Endothelial cell of umbilical vein (primary cell): ENCODE results near the gene GPRIN1. TPM values are rescaled to one million over a fixed set of nuclear protein-coding genes. Genes with fewer than 3 reads are reported as not detected.
A peak's percentile ranks its signal among the peaks of the same experiment; 100 is the strongest.

Experiments
- BruUV-seq: library from RNA; stranded (reverse); fragments of 400-500 nt; replicated peaks from 2 replicates; lab custom pipeline; 2021; lab: Mats Ljungman, UMichigan
- CTCF ChIA-PET: fragments of 300-600, 350-600 bp; sonication (Branson Sonifier 250); formaldehyde crosslinking; loops from one replicate; lab custom pipeline; 2021; ENCODE audit warnings: antibody characterized with exemption, inconsistent platforms; lab: Charles Lee
- POLR2A ChIA-PET: fragments of 300-600, 350-600 bp; sonication (Branson Sonifier 250); formaldehyde crosslinking; loops from one replicate; lab custom pipeline; 2021; ENCODE audit warnings: antibody characterized with exemption, inconsistent platforms; lab: Charles Lee
- DNase-seq: peaks from one replicate; pipeline ENCODE4 v3.0.0-alpha.2; 2011; ENCODE audit warnings: low read depth, low spot score
- FAIRE-seq: peaks from 2 replicates; lab custom pipeline; 2011; peaks lifted over from hg19 to GRCh38; lab: Jason Lieb, UNC
- H2AFZ ChIP-seq: 2 replicates; pipeline ENCODE4 v1.6.0; 2012; ENCODE audit warnings: low read depth, low read length, control low read depth, inconsistent platforms
- H3K27ac ChIP-seq: 2 replicates; pipeline ENCODE4 v1.5.1; 2011; ENCODE audit warnings: low read depth, mild to moderate bottlenecking, control low read depth, low read length, moderate library complexity; ENCODE audit not compliant: insufficient read depth
- H3K27me3 ChIP-seq, 2 experiments: 2 replicates each; pipeline versions ENCODE4 v1.6.0 to v1.6.1; 2011; ENCODE audit warnings: low read length in 2 of 2, mixed read lengths in 1 of 2; ENCODE audit not compliant: control insufficient read depth in 2 of 2, insufficient read depth in 2 of 2
- H3K36me3 ChIP-seq, 2 experiments: 2 replicates in 1 of 2; 3 replicates in 1 of 2; pipeline ENCODE4 v1.5.1; 2011; ENCODE audit warnings: low read length in 2 of 2, mild to moderate bottlenecking in 1 of 2, moderate library complexity in 1 of 2; ENCODE audit not compliant: control insufficient read depth in 2 of 2, insufficient read depth in 2 of 2; ENCODE audit errors: extremely low read depth in 1 of 2
- H3K4me1 ChIP-seq: 3 replicates; pipeline ENCODE4 v1.5.1; 2011; ENCODE audit warnings: mild to moderate bottlenecking, low read length; ENCODE audit not compliant: control insufficient read depth, insufficient read depth; ENCODE audit errors: extremely low read depth
- H3K4me2 ChIP-seq: 2 replicates; pipeline ENCODE4 v1.6.1; 2011; ENCODE audit warnings: low read length, control low read depth, mixed read lengths; ENCODE audit not compliant: insufficient read depth
- H3K4me3 ChIP-seq, 3 experiments: fragments of 200-600 bp in 1 of 3; sonication (generic), shearing (Covaris generic) in 1 of 3; replicated peaks in 1 of 3; 2 replicates each; pipeline ENCODE4 v1.5.1; 2011 to 2016; ENCODE audit warnings: control low read depth in 3 of 3, low read length in 3 of 3, mild to moderate bottlenecking in 2 of 3, inconsistent platforms in 1 of 3, low read depth in 1 of 3, moderate library complexity in 1 of 3; ENCODE audit not compliant: insufficient read depth in 1 of 3
- H3K79me2 ChIP-seq: 2 replicates; pipeline ENCODE4 v1.6.0; 2012; ENCODE audit warnings: low read length, inconsistent platforms; ENCODE audit not compliant: control insufficient read depth, insufficient read depth
- H3K9ac ChIP-seq: replicated peaks from 2 replicates; pipeline ENCODE3; 2011; ENCODE audit warnings: low read length, control low read depth; ENCODE audit not compliant: insufficient read depth; ENCODE audit errors: extremely low read depth
- H3K9me1 ChIP-seq: replicated peaks from 3 replicates; pipeline ENCODE4 v1.6.0; 2011; ENCODE audit warnings: mild to moderate bottlenecking, low read length; ENCODE audit not compliant: control insufficient read depth, insufficient read depth; ENCODE audit errors: extremely low read depth
- H3K9me3 ChIP-seq: replicated peaks from 2 replicates; pipeline ENCODE4 v1.5.1; 2012; ENCODE audit warnings: low read length, inconsistent platforms; ENCODE audit not compliant: control insufficient read depth, insufficient read depth
- H4K20me1 ChIP-seq: replicated peaks from 2 replicates; pipeline ENCODE3; 2011; ENCODE audit warnings: mild to moderate bottlenecking, low read length; ENCODE audit not compliant: control insufficient read depth, insufficient read depth; ENCODE audit errors: extremely low read depth
- CTCF ChIP-seq, 2 donors: IDR thresholded peaks; 1 replicate in 1 of 2; 2 replicates in 1 of 2; pipeline ENCODE4 v1.5.1; 2011; ENCODE audit warnings: low read length in 2 of 2, mild to moderate bottlenecking in 2 of 2, moderate library complexity in 2 of 2, control low read depth in 1 of 2, inconsistent platforms in 1 of 2, low read depth in 1 of 2; ENCODE audit not compliant: insufficient read depth in 1 of 2; ENCODE audit errors: extremely low read depth in 1 of 2
- EZH2 ChIP-seq: IDR thresholded peaks from 2 replicates; pipeline ENCODE4 v1.6.1; 2012; ENCODE audit warnings: borderline replicate concordance, low read depth, mild to moderate bottlenecking, moderate library complexity, low read length, inconsistent platforms; ENCODE audit not compliant: severe bottlenecking
- POLR2A ChIP-seq: IDR thresholded peaks from 2 replicates; pipeline ENCODE4 v1.6.1; 2012; ENCODE audit warnings: low read depth, mild to moderate bottlenecking, control low read depth, low read length
- dilution Hi-C: fragments of 300-500 bp; cut with MboI; formaldehyde crosslinking; loops from one replicate; pipeline ENCODE4 v1.15.0; 2019; ENCODE audit warnings: low sequenced_read_pairs; ENCODE audit not compliant: extremely low pct_ligation_motif_present
- intact Hi-C: fragments of 100-400 bp; cut with micrococcal nuclease; formaldehyde crosslinking; loops from one replicate; pipeline ENCODE4 v1.10.0; 2022
- polyA plus RNA-seq, 4 experiments: library from polyadenylated mRNA; depleted of rRNA in 3 of 4; stranded (reverse) in 3 of 4; unstranded in 1 of 4; fragments of >200 nt; gene quantifications; 2 replicates each; pipeline versions ENCODE4 v1.2.1 to v1.2.3, GENCODE V29; 2011 to 2012; ENCODE audit warnings: missing spikeins in 1 of 4
- total RNA-seq: library from RNA; stranded (reverse); gene quantifications from 2 replicates; pipeline ENCODE4 v1.2.3, GENCODE V29; 2021

The GPRIN1 gene
- total and polyA plus RNA-seq, 2 donors (not counting 3 experiments of a cell fraction or from before 2014, with no cell fraction given), result 2.4 to 10.4 TPM

GRCh38 chr5:176620333-176620981 is 10.5 kb upstream of the GPRIN1 start:
- DNase-seq (no peak), FAIRE-seq (no peak)
- TF ChIP-seq CTCF (IDR thresholded peaks at IDR 0.05; ENCODE audit: extremely low read depth in 1 of 2, insufficient read depth in 1 of 2, low read depth in 1 of 2, low read length in 2 of 2) (no peak), POLR2A (no peak), EZH2 (peak; percentile 54)
- peaks cover 34 to 35% of the 10 kb centered on the region in 2 experiments for H3K27me3 ChIP-seq
- no peaks in the 10 kb centered on the region for H3K9me1 ChIP-seq
- H4K20me1 ChIP-seq, result no peaks in the 10 kb centered on the region
- CTCF ChIA-PET, result interaction anchor here (1.8 to 2.1 kb wide), 2 partner anchors 10 to 40 kb away, joined by 7 to 11 read pairs; partner anchors contain the start of genes EIF4E1B and SNCB
- H3K4me3 ChIP-seq, result no peak overlapping the region
- no peaks in the 10 kb centered on the region for H3K9me3 ChIP-seq
- H3K9ac ChIP-seq, result no peak overlapping the region
- H3K36me3 ChIP-seq, result no peaks in the 10 kb centered on the region
- H3K27ac ChIP-seq, result no peak overlapping the region
- no peaks in the 10 kb centered on the region for H3K79me2 ChIP-seq
- no peak overlapping the region for H3K4me2 ChIP-seq
- POLR2A ChIA-PET, result interaction anchor here (0.5 to 0.6 kb wide), 2 partner anchors 13 to 71 kb away, joined by 6 to 7 read pairs; partner anchors contain the start of gene CDHR2
- BruUV-seq, result no TSS peak
- H2AFZ ChIP-seq, result peak overlapping the region; percentile 24
- dilution Hi-C loops (no loop called here), intact Hi-C loops (loop anchor here (1.0 kb wide), 1 partner anchor 10 kb away; the partner anchor contains the start of genes EIF4E1B and SNCB)
- peaks cover 13% of the 10 kb centered on the region for H3K4me1 ChIP-seq
